Trophoblast cell (in vitro differentiated cells and primary cell): ENCODE measurements around the gene SLAMF7.

Source experiments
- DNase-seq, 2 donors: peaks; one replicate each; pipeline ENCODE4 v3.0.0-alpha.2; 2016
- H2AFZ ChIP-seq: 2 replicates; pipeline ENCODE4 v1.6.1; 2013; ENCODE audit warnings: low read length, moderate library complexity, mild to moderate bottlenecking; ENCODE audit not compliant: insufficient read depth, poor library complexity
- H2AK5ac ChIP-seq: 2 replicates; pipeline ENCODE4 v1.6.1; 2013; ENCODE audit warnings: mild to moderate bottlenecking, low read length
- H2BK120ac ChIP-seq: 2 replicates; pipeline ENCODE4 v1.6.1; 2013; ENCODE audit warnings: low read length, mild to moderate bottlenecking, moderate library complexity; ENCODE audit not compliant: insufficient read depth, poor library complexity
- H2BK12ac ChIP-seq: 2 replicates; pipeline ENCODE4 v1.6.1; 2013; ENCODE audit warnings: mild to moderate bottlenecking, low read length, moderate library complexity
- H2BK5ac ChIP-seq: 2 replicates; pipeline ENCODE4 v1.6.1; 2013; ENCODE audit warnings: low read length, low read depth, moderate library complexity, mild to moderate bottlenecking; ENCODE audit not compliant: poor library complexity
- H3K14ac ChIP-seq: 2 replicates; pipeline ENCODE4 v1.6.1; 2013; ENCODE audit warnings: mild to moderate bottlenecking, low read length
- H3K18ac ChIP-seq: 2 replicates; pipeline ENCODE4 v1.6.1; 2013; ENCODE audit warnings: mild to moderate bottlenecking, low read length
- H3K23ac ChIP-seq: 2 replicates; pipeline ENCODE4 v1.6.1; 2013; ENCODE audit warnings: low read length
- H3K27ac ChIP-seq: 2 replicates; pipeline ENCODE4 v1.5.1; 2013; ENCODE audit warnings: low read depth, mild to moderate bottlenecking, inconsistent platforms, low read length, moderate library complexity
- H3K27me3 ChIP-seq: 2 replicates; pipeline ENCODE4 v1.6.1; 2013; ENCODE audit warnings: inconsistent platforms, mild to moderate bottlenecking, low read length, moderate library complexity; ENCODE audit not compliant: insufficient read depth
- H3K36me3 ChIP-seq, 2 experiments: 1 replicate in 1 of 2; 2 replicates in 1 of 2; pipeline ENCODE4 v1.6.1; 2013; ENCODE audit warnings: low read length in 2 of 2, mild to moderate bottlenecking in 2 of 2, moderate library complexity in 1 of 2; ENCODE audit not compliant: insufficient read depth in 2 of 2, control insufficient read depth in 1 of 2
- H3K4ac ChIP-seq: 2 replicates; pipeline ENCODE4 v1.6.1; 2013; ENCODE audit warnings: low read depth, mild to moderate bottlenecking, low read length, moderate library complexity
- H3K4me1 ChIP-seq, 2 experiments: 1 replicate in 1 of 2; 2 replicates in 1 of 2; pipeline ENCODE4 v1.6.1; 2013; ENCODE audit warnings: low read length in 2 of 2, mild to moderate bottlenecking in 2 of 2, moderate library complexity in 1 of 2; ENCODE audit not compliant: insufficient read depth in 2 of 2, control insufficient read depth in 1 of 2
- H3K4me2 ChIP-seq: 2 replicates; pipeline ENCODE4 v1.6.1; 2013; ENCODE audit warnings: inconsistent platforms, mild to moderate bottlenecking, low read length, moderate library complexity
- H3K4me3 ChIP-seq: 2 replicates; pipeline ENCODE4 v1.5.1; 2013; ENCODE audit warnings: mild to moderate bottlenecking, low read depth, low read length, inconsistent platforms
- H3K79me1 ChIP-seq: one replicate; pipeline ENCODE4 v1.6.1; 2013; ENCODE audit warnings: low read length
- H3K79me2 ChIP-seq: 2 replicates; pipeline ENCODE4 v1.6.1; 2013; ENCODE audit warnings: low read length, mild to moderate bottlenecking; ENCODE audit not compliant: control insufficient read depth, insufficient read depth, poor library complexity
- H3K9ac ChIP-seq: 2 replicates; pipeline ENCODE4 v1.6.1; 2013; ENCODE audit warnings: mild to moderate bottlenecking, low read length
- H3K9me3 ChIP-seq: 2 replicates; pipeline ENCODE4 v1.6.1; 2013; ENCODE audit warnings: low read depth, mild to moderate bottlenecking, control low read depth, inconsistent platforms, low read length; ENCODE audit not compliant: insufficient read depth
- H4K12ac ChIP-seq: 2 replicates; pipeline ENCODE4 v1.6.1; 2013; ENCODE audit warnings: low read depth, mild to moderate bottlenecking, low read length, moderate library complexity
- H4K8ac ChIP-seq: 2 replicates; pipeline ENCODE4 v1.6.1; 2013; ENCODE audit warnings: low read depth, mild to moderate bottlenecking, low read length, moderate library complexity
- H4K91ac ChIP-seq: one replicate; pipeline ENCODE4 v1.6.1; 2013; ENCODE audit warnings: low read depth, mild to moderate bottlenecking, low read length, moderate library complexity
- WGBS: extraction: QIAGEN DNeasy Blood & Tissue Kit; methylation state at CpG from one replicate; pipeline ENCODE4 v1.1.7; 2013; ENCODE audit warnings: missing lambda C conversion rate; ENCODE audit not compliant: insufficient read length, insufficient coverage; ENCODE audit errors: extremely low coverage; 5-methylcytosine and 5-hydroxymethylcytosine counted together

SLAMF7 gene

GRCh38 chr1:160743266-160743665 lies 4.2 kb downstream of the SLAMF7 start:
- Histone ChIP-seq H3K14ac (no peak overlapping the region), H3K79me2 (no peaks in the 10 kb centered on the region), H2AFZ (no peak overlapping the region), H4K8ac (no peak overlapping the region), H3K18ac (no peak overlapping the region), H2BK5ac (no peak overlapping the region), H3K27ac (no peak overlapping the region), H3K4me2 (no peak overlapping the region), H4K12ac (no peak overlapping the region), H2BK120ac (no peak overlapping the region), H2BK12ac (no peak overlapping the region), H3K27me3 (no peaks in the 10 kb centered on the region), H3K79me1 (no peaks in the 10 kb centered on the region), H3K4me1 (no peaks in the 10 kb centered on the region), H3K9ac (no peak overlapping the region), H2AK5ac (no peak overlapping the region), H3K4ac (no peak overlapping the region), H3K36me3 (no peaks in the 10 kb centered on the region), H3K9me3 (no peaks in the 10 kb centered on the region), H3K4me3 (no peak overlapping the region), H3K23ac (no peak overlapping the region), H4K91ac (no peak overlapping the region)
- WGBS: no CpG with 5 or more reads among the region's 3 CpGs
- no peak for DNase-seq

- Histone ChIP-seq H3K4me1 (no peaks in the 10 kb centered on the region), H4K91ac (no peak overlapping the region), H3K23ac (no peak overlapping the region), H2BK12ac (no peak overlapping the region), H3K79me1 (no peaks in the 10 kb centered on the region), H2AFZ (no peak overlapping the region), H3K18ac (no peak overlapping the region), H3K27me3 (no peaks in the 10 kb centered on the region), H3K4me2 (no peak overlapping the region), H4K12ac (no peak overlapping the region), H3K9ac (no peak overlapping the region), H3K36me3 (no peaks in the 10 kb centered on the region), H4K8ac (no peak overlapping the region), H3K14ac (no peak overlapping the region), H2AK5ac (no peak overlapping the region), H3K79me2 (no peaks in the 10 kb centered on the region), H2BK5ac (no peak overlapping the region), H3K4me3 (no peak overlapping the region), H2BK120ac (no peak overlapping the region), H3K27ac (no peak overlapping the region), H3K9me3 (no peaks in the 10 kb centered on the region), H3K4ac (no peak overlapping the region)
- WGBS: no CpG with 5 or more reads among the region's 7 CpGs
- no peak for DNase-seq
Measured at GRCh38 chr1:160744199-160744851, 5.3 kb downstream of the SLAMF7 start.

GRCh38 chr1:160744852-160745520 lies 5.9 kb downstream of the SLAMF7 start:
- H3K9ac ChIP-seq: no peak overlapping the region
- no peak overlapping the region for H3K4me2 ChIP-seq
- H2BK5ac ChIP-seq: no peak overlapping the region
- H3K4ac ChIP-seq: no peak overlapping the region
- H4K12ac ChIP-seq: no peak overlapping the region
- H4K8ac ChIP-seq: no peak overlapping the region
- no peaks in the 10 kb centered on the region for H3K79me1 ChIP-seq
- no peak overlapping the region for H2BK12ac ChIP-seq
- H3K27ac ChIP-seq: no peak overlapping the region
- H3K4me3 ChIP-seq: no peak overlapping the region
- no peak overlapping the region for H2AK5ac ChIP-seq
- H3K27me3 ChIP-seq: no peaks in the 10 kb centered on the region
- H3K23ac ChIP-seq: no peak overlapping the region
- no peaks in the 10 kb centered on the region for H3K36me3 ChIP-seq
- H2BK120ac ChIP-seq: no peak overlapping the region
- DNase-seq: no peak
- no peak overlapping the region for H2AFZ ChIP-seq
- no peak overlapping the region for H4K91ac ChIP-seq
- no peaks in the 10 kb centered on the region for H3K79me2 ChIP-seq
- no peak overlapping the region for H3K14ac ChIP-seq
- H3K9me3 ChIP-seq: no peaks in the 10 kb centered on the region
- no CpG with 5 or more reads among the region's 5 CpGs for WGBS
- no peak overlapping the region for H3K18ac ChIP-seq
- H3K4me1 ChIP-seq: no peaks in the 10 kb centered on the region

GRCh38 chr1:160745551-160745950 lies 6.5 kb downstream of the SLAMF7 start:
- H3K4me3 ChIP-seq: no peak overlapping the region
- no peak overlapping the region for H3K18ac ChIP-seq
- H2BK120ac ChIP-seq: no peak overlapping the region
- H2BK12ac ChIP-seq: no peak overlapping the region
- no peak overlapping the region for H3K9ac ChIP-seq
- H4K91ac ChIP-seq: no peak overlapping the region
- H3K4me2 ChIP-seq: no peak overlapping the region
- no CpG with 5 or more reads among the region's 1 CpG for whole genome bisulfite sequencing
- no peak overlapping the region for H2AK5ac ChIP-seq
- no peak overlapping the region for H2AFZ ChIP-seq
- no peaks in the 10 kb centered on the region for H3K79me2 ChIP-seq
- DNase-seq: no peak
- no peak overlapping the region for H4K12ac ChIP-seq
- no peaks in the 10 kb centered on the region for H3K4me1 ChIP-seq
- no peak overlapping the region for H3K14ac ChIP-seq
- H3K36me3 ChIP-seq: no peaks in the 10 kb centered on the region
- no peak overlapping the region for H2BK5ac ChIP-seq
- no peak overlapping the region for H4K8ac ChIP-seq
- H3K23ac ChIP-seq: no peak overlapping the region
- no peaks in the 10 kb centered on the region for H3K27me3 ChIP-seq
- no peaks in the 10 kb centered on the region for H3K79me1 ChIP-seq
- H3K4ac ChIP-seq: no peak overlapping the region
- H3K9me3 ChIP-seq: no peaks in the 10 kb centered on the region
- no peak overlapping the region for H3K27ac ChIP-seq
